ENCODE data around the gene NLRP7.
"Not testable (repeated sequence)": the region's sequence is repeated elsewhere in the genome, so short reads cannot be mapped to it uniquely, and the experiment has no call there.

The NLRP7 gene

GRCh38 chr19:54919646-54920563, 27.4 kb downstream of the NLRP7 start:
- peak; percentile 8 for DNase-seq

DNA sequence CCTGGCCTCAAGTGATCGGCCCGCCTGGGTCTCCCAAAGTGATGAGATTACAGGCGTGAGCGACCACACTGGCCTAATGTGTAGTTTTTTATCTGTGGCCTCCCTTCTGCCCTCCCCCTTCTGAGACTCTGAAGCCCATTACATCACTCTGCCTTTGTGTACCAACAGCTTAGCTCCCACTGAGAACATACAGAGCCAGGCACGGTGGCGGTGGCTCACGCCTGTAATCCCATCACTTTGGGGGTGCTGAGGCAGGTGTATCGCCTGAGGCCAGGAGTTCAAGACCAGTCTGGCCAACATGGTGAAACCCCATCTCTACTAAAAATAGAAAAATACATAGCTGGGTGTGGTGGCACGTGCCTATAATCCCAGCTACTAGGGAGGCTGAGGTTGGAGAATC, 28.8 kb downstream of the NLRP7 start:
- no peak for DNase-seq

GRCh38 chr19:54916822-54917221, 30.5 kb downstream of the NLRP7 start:
- no peak for DNase-seq

DNA sequence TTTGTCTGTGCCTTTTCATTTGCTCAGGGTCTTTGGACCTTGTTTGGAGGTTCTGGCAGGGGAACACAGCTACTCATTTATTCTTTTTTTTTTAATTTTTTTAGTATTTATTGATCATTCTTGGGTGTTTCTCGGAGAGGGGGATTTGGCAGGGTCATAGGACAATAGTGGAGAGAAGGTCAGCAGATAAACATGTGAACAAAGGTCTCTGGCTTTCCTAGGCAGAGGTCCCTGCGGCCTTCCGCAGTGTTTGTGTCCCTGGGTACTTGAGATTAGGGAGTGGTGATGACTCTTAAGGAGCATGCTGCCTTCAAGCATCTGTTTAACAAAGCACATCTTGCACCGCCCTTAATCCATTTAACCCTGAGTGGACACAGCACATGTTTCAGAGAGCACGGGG, 39.4 kb downstream of the NLRP7 start:
- DNase-seq: not testable (repeated sequence)

DNA sequence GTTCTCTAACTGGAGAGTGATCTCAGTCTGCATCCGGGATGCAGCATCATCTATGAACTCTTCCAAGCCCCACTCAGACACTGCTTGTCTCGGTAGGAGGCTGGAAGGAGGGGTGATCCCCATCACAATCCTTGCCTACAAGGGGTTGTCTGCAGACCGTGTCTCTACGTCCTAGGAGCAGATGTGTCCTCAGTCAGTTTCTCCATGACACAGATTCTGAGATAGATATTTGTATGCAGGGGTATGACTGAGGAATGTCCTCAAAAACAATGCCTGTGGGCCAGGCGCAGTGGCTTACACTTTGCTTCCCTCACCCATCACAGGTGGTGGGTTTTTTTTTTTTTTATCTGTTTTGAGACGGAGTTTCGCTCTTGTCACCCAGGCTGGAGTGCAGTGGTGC, 40.5 kb downstream of the NLRP7 start:
- no peak for DNase-seq

GRCh38 chr19:54905803-54906511, 41.4 kb downstream of the NLRP7 start, which contains the start of gene NCR1:
Gene NCR1, plus strand, starts transcription at chr19:54906148. Its CDS starts 40 bp downstream, at chr19:54906188.
- DNase-seq: peak; percentile 33

DNA sequence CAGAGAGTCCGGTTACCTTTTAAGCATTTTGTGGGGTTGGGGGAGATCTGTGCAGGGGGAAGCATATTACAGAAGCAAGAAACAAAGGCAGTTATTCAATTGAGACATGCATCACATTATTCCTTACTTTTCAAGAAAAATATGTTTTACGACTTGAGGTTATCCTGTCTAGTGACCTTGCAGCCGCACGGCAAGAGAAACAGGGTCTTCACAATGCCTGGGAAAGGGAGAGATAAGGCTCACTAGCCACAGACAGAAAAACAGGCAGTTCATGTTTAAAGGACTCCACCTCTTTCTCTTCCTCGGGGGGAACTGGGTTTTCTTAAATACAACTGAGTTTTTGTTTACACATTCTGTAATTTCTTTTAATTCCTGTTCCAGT, 41.9 kb downstream of the NLRP7 start:
- DNase-seq: no peak

- DNase-seq: not testable (repeated sequence)
These were observed 43.1 kb downstream of the NLRP7 start for GRCh38 chr19:54904261-54904660.

- DNase-seq: no peak
These were observed 44.0 kb downstream of the NLRP7 start for GRCh38 chr19:54903303-54903702.

DNA sequence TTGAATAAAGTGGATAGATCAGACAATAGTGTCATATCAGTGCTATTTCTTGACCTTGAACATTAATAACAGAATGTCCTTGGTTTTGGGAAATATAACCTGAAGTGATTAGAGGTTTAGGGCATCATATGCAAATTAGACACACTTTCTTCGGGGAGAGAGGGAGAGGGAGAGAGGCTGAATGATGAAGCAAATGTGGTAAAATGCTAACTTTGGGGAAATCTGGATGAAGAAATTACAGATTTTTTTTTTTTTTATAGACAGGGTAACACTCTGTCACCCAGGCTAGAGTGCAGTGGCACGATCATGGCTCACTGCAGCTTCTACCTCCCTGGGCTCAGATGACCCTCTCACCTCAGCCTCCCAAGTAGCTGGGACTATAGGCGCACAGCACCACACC, 45.3 kb downstream of the NLRP7 start:
- DNase-seq: no peak

- DNase-seq: not testable (repeated sequence)
These were observed 46.2 kb downstream of the NLRP7 start for GRCh38 chr19:54901153-54901552.

DNA sequence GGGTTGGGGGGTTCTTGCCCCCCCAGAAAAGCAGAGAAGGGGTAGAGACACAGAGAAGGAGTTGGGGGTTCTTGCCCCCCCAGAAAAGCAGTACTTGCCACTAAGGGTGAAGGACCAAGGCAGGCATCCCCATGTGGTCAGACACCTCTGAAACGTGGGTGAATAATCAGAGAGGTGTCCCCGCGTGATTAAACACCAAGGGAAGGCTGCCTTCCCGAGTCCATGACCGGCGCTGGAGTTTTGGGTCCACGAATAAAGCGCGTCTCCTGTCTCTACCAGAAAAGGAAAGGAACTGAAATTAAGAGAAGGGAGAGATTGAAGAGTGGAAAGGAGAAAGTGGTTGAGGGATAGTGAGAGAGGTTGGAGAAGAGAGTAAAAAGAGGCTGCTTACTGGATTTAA, 47.7 kb downstream of the NLRP7 start:
- DNase-seq: not testable (repeated sequence)

GRCh38 chr19:54898685-54899084, 48.6 kb downstream of the NLRP7 start:
- not testable (repeated sequence) for DNase-seq

DNA sequence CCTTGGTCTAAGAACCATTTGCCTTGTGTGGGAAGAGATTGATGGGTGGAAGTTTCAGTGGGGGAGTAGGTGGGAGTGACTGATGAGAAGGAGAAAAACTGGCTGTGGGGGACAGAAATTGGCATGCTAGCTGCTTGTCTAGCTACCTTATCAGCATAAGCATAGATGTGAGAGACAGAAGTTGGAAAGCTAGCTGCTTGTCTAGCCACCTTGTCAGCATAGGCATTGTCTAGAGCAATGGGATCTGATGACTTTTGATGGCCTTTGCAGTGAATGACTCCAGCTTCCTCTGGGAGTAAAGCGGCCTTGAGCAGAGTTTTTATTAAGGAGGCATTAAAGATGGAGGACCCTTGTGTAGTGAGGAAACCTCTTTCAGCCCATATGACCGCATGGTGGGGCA, 51.3 kb downstream of the NLRP7 start:
- no peak for DNase-seq

DNA sequence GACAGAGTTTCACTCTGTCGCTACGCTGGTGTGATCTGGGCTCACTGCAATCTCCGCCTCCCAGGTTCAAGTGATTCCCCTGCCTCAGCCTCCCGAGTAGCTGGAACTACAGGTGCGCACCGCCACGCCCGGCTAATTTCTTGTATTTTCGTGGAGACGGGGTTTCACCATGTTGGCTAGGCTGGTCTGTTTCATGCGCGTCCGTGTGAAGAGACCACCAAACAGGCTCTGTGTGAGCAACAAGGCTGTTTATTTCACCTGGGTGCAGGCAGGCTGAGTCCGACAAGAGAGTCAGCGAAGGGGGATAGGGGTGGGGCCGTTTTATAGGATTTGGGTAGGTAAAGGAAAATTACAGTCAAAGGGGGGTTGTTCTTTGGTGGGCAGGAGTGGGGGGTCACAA, 53.2 kb downstream of the NLRP7 start:
- DNase-seq: not testable (repeated sequence)

DNA sequence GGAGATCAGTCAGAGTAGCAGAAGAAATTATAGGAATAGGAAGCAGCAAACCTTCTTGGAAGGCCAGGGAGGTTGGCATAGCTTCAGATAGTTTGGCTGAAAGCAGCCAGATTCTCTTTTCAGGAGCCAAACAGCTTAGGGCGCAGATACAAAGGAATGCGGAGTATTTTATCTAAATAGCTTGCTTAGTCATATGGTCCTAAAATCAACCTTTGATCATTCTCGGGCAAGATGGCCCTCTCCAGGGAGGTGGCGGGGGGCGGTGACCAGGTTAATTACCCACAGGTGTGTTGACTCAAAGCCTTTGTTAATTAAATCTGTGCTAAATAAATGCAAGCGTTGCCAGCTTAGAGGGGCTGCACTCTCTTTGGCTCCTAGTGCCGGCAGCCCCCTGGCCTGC, 53.9 kb downstream of the NLRP7 start:
- no peak for DNase-seq

GRCh38 chr19:54889566-54889965, 57.8 kb downstream of the NLRP7 start:
- DNase-seq: no peak

GRCh38 chr19:54888239-54888638, 59.1 kb downstream of the NLRP7 start:
- no peak for DNase-seq

- no peak for DNase-seq
These were observed 64.1 kb downstream of the NLRP7 start for GRCh38 chr19:54883228-54883627.

GRCh38 chr19:54882758-54883157, 64.6 kb downstream of the NLRP7 start:
- peak; percentile 26 for DNase-seq

GRCh38 chr19:54881884-54882283, 65.4 kb downstream of the NLRP7 start:
- DNase-seq: no peak

- no peak for DNase-seq
These were observed 69.9 kb downstream of the NLRP7 start for GRCh38 chr19:54877471-54877870.

GRCh38 chr19:54875506-54875905, 71.8 kb downstream of the NLRP7 start:
- no peak for DNase-seq

GRCh38 chr19:54873990-54874389, 73.3 kb downstream of the NLRP7 start, which contains the start of gene FCAR:
Gene FCAR, plus strand, starts transcription at chr19:54874235. Its CDS starts 55 bp downstream, at chr19:54874290.
- no peak for DNase-seq
